HG03571 (cell line): ENCODE results near the gene CRLF3.
"Not testable (repeated sequence)": the region's sequence is repeated elsewhere in the genome, so short reads cannot be mapped to it uniquely, and the experiment has no call there.

Experiments
- ATAC-seq: cut with Tn5 transposase; IDR thresholded peaks from one replicate; pipeline ENCODE4 v1.9.1; 2021; ENCODE audit not compliant: unreplicated experiment

CRLF3 gene

DNA sequence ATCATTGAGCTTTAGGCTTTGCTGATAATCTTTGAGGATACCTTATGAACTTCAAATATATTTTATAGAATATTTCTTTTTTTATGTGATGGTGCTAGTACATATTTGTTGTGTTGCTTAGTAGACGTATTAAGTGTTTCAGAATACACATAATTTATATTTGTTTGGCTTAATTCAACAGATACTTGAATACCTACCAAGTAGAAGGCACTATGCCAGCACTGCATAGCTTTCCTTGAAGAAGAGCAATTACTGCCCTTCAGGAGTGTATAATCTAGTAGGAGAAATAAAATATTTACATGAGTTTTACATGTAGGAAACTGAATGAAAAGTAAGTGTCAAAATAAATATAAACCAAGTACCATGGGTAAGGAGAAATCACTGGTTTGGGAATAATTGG lies 81.8 kb downstream of the CRLF3 start:
- ATAC-seq = not testable (repeated sequence)

DNA sequence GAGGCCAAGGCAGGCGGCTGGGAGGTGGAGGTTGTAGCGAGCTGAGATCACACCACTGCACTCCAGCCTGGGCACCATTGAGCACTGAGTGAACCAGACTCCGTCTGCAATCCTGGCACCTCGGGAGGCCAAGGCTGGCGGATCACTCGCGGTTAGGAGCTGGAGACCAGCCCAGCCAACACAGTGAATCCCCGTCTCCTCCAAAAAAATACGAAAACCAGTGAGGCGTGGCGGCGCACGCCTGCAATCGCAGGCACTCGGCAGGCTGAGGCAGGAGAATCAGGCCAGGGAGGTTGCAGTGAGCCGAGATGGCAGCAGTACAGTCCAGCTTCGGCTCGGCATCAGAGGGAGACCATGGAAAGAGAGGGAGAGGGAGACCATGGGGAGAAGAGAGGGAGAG lies 88.1 kb downstream of the CRLF3 start:
- ATAC-seq = not testable (repeated sequence)

DNA sequence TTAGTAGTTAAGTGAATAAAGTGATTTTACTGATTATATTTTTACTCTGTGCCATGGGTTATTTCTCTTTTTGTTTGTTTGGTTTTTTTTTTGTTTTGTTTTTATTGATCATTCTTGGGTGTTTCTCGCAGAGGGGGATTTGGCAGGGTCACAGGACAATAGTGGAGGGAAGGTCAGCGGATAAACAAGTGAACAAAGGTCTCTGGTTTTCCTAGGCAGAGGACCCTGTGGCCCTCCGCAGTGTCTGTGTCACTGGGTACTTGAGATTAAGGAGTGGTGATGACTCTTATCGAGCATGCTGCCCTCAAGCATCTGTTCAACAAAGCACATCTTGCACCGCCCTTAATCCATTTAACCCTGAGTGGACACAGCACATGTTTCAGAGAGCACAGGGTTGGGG lies 88.8 kb downstream of the CRLF3 start:
- ATAC-seq = not testable (repeated sequence)

- ATAC-seq = not testable (repeated sequence)
These were observed 89.3 kb downstream of the CRLF3 start for GRCh38 chr17:30735206-30735605.

- not testable (repeated sequence) for ATAC-seq
These were observed 90.3 kb downstream of the CRLF3 start for GRCh38 chr17:30734153-30734552.
